Esophagus squamous epithelium (tissue), 5 donors: ENCODE results near the gene PKD2L2. TPM values are rescaled to one million over a fixed set of nuclear protein-coding genes. Genes with fewer than 3 reads are reported as not detected.

Experiments
- DNase-seq: peaks from one replicate; lab custom pipeline; 2025; lab: John Stamatoyannopoulos, UW
- H3K27ac ChIP-seq, 4 donors: fragments of 200-600 bp; sonication (generic); one replicate each; pipeline ENCODE4 v1.5.1; 2016 to 2019; ENCODE audit warnings: mild to moderate bottlenecking in 1 of 4
- H3K27me3 ChIP-seq, 4 donors: fragments of 200-600 bp; sonication (generic); 1 replicate in 3 of 4; 2 replicates in 1 of 4; pipeline versions ENCODE4 v1.5.1 to v1.6.0; 2017 to 2021; ENCODE audit warnings: antibody characterized with exemption in 1 of 4
- H3K36me3 ChIP-seq, 3 donors: fragments of 200-600 bp; sonication (generic); one replicate each; pipeline ENCODE4 v1.5.1; 2016 to 2019
- H3K4me1 ChIP-seq, 3 donors: fragments of 200-600 bp; sonication (generic); one replicate each; pipeline ENCODE4 v1.5.1; 2017 to 2019
- H3K4me3 ChIP-seq, 4 donors: fragments of 200-600 bp; sonication (generic); 1 replicate in 3 of 4; 2 replicates in 1 of 4; pipeline ENCODE4 v1.5.1; 2016 to 2019; ENCODE audit warnings: mild to moderate bottlenecking in 2 of 4, moderate library complexity in 1 of 4
- H3K9me3 ChIP-seq, 3 donors: fragments of 200-600 bp; sonication (generic); one replicate each; pipeline ENCODE4 v1.5.1; 2016 to 2019
- POLR2A ChIP-seq, 4 donors: fragments of 450-650 bp; IDR thresholded peaks; one replicate each; pipeline ENCODE4 v1.6.1; 2017; ENCODE audit warnings: antibody characterized with exemption in 4 of 4, mild to moderate bottlenecking in 4 of 4, moderate library complexity in 3 of 4
- WGBS, 2 donors: methylation state at CpG; one replicate each; pipeline ENCODE4 v1.1.5; 2018; 5-methylcytosine and 5-hydroxymethylcytosine counted together
- intact Hi-C: fragments of 100-400 bp; cut with DNase I; formaldehyde crosslinking; loops from one replicate; pipeline ENCODE4 v1.15.0; 2022
- total RNA-seq, 4 donors: library from RNA; depleted of rRNA; stranded (reverse); fragments of >200 nt; gene quantifications; one replicate each; pipeline ENCODE4 v1.1.0, GENCODE V29; 2016
- TF ChIP-seq, protein P1 (sequence below), 6 experiments: fragments of 450-650 bp in 4 of 6; fragments of 200-600 bp in 2 of 6; sonication (generic) in 2 of 6; IDR thresholded peaks; one replicate each; pipeline ENCODE4 v1.5.1; 2016 to 2019; ENCODE audit warnings: antibody characterized with exemption in 6 of 6, mild to moderate bottlenecking in 4 of 6, moderate library complexity in 4 of 6
- donor health status: DM: yes; HTN: yes; CAD: no.

Gene PKD2L2
- total RNA-seq, 4 donors from 2014 or later = not detected

DNA sequence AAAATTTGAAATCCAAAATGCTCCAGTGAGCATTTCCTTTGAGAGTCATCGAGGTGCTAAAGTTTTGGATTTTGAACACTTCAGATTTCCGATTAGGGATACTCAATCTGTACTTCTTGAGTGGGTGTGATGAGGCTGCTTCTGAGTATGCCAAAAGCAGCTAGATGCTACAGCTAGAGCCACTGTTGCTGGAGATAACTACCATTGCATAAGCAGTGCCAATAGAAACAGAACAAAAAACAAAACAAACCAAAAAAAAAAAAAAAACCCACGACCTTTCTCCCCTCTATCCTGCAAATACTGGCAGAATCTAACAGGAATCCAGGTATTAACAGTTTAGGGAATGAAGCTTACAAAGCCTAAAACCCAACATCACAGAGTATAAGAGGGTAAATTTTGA, 43.5 kb downstream of the PKD2L2 start:
- H3K27ac ChIP-seq = no peak overlapping the region
- no peaks in the 10 kb centered on the region for H3K9me3 ChIP-seq
- peaks cover 0 to 28% (median 0%) of the 10 kb centered on the region in 3 donors for H3K36me3 ChIP-seq
- WGBS, 2 donors = 53 to 62% methylated on average over 3 of the region's 3 CpGs
- no peak overlapping the region for H3K4me3 ChIP-seq
- no peaks in the 10 kb centered on the region for H3K27me3 ChIP-seq
- TF ChIP-seq, protein P1, sequence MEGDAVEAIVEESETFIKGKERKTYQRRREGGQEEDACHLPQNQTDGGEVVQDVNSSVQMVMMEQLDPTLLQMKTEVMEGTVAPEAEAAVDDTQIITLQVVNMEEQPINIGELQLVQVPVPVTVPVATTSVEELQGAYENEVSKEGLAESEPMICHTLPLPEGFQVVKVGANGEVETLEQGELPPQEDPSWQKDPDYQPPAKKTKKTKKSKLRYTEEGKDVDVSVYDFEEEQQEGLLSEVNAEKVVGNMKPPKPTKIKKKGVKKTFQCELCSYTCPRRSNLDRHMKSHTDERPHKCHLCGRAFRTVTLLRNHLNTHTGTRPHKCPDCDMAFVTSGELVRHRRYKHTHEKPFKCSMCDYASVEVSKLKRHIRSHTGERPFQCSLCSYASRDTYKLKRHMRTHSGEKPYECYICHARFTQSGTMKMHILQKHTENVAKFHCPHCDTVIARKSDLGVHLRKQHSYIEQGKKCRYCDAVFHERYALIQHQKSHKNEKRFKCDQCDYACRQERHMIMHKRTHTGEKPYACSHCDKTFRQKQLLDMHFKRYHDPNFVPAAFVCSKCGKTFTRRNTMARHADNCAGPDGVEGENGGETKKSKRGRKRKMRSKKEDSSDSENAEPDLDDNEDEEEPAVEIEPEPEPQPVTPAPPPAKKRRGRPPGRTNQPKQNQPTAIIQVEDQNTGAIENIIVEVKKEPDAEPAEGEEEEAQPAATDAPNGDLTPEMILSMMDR (IDR thresholded peaks at IDR 0.05) = no peak
- TF ChIP-seq POLR2A (IDR thresholded peaks at IDR 0.05) = no peak
- peaks cover 0 to 5% (median 0%) of the 10 kb centered on the region in 3 donors for H3K4me1 ChIP-seq
- no peak for DNase-seq
- intact Hi-C loops = no loop called here

GRCh38 chr5:137933491-137933911, 44.2 kb downstream of the PKD2L2 start:
- Histone ChIP-seq H3K36me3 (peaks cover 0 to 29% (median 3%) of the 10 kb centered on the region in 3 donors), H3K9me3 (no peaks in the 10 kb centered on the region), H3K27me3 (no peaks in the 10 kb centered on the region), H3K27ac (peak overlapping the region in 1 of 4 donors; percentile 3), H3K4me3 (no peak overlapping the region), H3K4me1 (peaks cover 0 to 5% (median 0%) of the 10 kb centered on the region in 3 donors)
- intact Hi-C loops = no loop called here
- 34 to 43% methylated on average over 2 to 3 of the region's 3 CpGs for WGBS, 2 donors
- TF ChIP-seq, protein P1 (IDR thresholded peaks at IDR 0.05) = no peak
- no peak for TF ChIP-seq POLR2A (IDR thresholded peaks at IDR 0.05)
- DNase-seq = no peak

GRCh38 chr5:137935190-137935589, 45.9 kb downstream of the PKD2L2 start:
- WGBS, 2 donors = 73 to 95% methylated on average over 1 of the region's 1 CpG
- no peaks in the 10 kb centered on the region for H3K27me3 ChIP-seq
- no peak overlapping the region for H3K4me3 ChIP-seq
- intact Hi-C loops = no loop called here
- DNase-seq = no peak
- peaks cover 0 to 5% (median 0%) of the 10 kb centered on the region in 3 donors for H3K4me1 ChIP-seq
- TF ChIP-seq, protein P1 (IDR thresholded peaks at IDR 0.05) = no peak
- no peak for TF ChIP-seq POLR2A (IDR thresholded peaks at IDR 0.05)
- H3K36me3 ChIP-seq = peaks cover 0 to 43% (median 15%) of the 10 kb centered on the region in 3 donors
- H3K9me3 ChIP-seq = no peaks in the 10 kb centered on the region
- H3K27ac ChIP-seq = no peak overlapping the region

DNA sequence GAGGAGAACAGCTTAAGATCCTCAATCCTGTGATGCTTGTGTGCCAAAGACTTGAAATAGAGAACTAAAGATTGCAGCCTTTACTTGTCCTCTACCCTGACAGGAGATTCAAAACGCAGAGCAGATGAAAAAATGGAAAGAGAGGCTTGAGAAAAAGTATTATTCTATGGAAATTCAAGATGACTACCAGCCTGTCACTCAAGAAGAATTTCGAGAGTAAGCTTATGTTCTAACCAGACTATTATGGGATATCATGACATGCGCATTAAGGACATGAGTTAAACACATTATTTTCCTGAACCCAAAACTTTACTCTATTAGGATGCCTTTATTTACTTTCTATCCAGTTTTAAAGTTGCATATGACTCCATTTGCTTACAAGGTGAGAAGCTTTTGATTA, 46.4 kb downstream of the PKD2L2 start:
- H3K4me1 ChIP-seq = peaks cover 0 to 5% (median 0%) of the 10 kb centered on the region in 3 donors
- no peak overlapping the region for H3K27ac ChIP-seq
- DNase-seq = no peak
- 76 to 77% methylated on average over 3 of the region's 3 CpGs for WGBS, 2 donors
- peaks cover 0 to 48% (median 19%) of the 10 kb centered on the region in 3 donors for H3K36me3 ChIP-seq
- H3K27me3 ChIP-seq = no peaks in the 10 kb centered on the region
- no peak overlapping the region for H3K4me3 ChIP-seq
- TF ChIP-seq, protein P1 (IDR thresholded peaks at IDR 0.05) = no peak
- TF ChIP-seq POLR2A (IDR thresholded peaks at IDR 0.05) = no peak
- intact Hi-C loops = no loop called here
- no peaks in the 10 kb centered on the region for H3K9me3 ChIP-seq

DNA sequence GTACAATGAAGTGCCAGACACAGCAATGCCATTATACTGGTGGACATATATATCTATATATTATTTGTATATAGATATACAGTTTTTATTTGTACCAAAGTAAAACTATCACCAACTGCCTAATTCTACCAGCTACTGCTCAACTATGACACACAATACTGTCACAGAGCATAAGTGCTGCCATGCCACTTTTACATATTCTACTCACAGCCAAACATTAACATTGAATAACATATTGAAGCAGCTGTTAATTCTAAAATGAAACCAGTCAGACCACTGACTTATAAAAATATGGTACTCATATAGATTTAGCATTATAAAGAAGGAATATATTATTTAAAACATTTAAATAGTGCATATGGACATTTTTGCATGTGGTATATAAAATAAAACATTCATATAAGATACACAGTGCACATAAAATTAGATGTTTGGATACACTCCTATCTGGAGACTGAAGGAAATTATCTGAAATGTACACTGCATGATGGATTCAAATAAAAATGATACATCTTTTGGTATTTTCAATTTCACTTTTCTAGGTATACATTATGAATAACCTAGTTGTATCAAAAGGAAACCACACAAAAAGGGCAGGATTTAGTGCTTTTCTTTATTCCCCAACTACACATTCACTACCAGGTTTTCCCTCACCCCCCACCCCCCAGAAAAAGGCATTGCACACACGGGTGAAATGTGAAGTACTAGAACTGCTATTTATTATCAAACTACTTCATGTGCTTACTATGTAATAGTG, 48.9 kb downstream of the PKD2L2 start:
- H3K4me1 ChIP-seq = peaks cover 0 to 3% (median 0%) of the 10 kb centered on the region in 3 donors
- no peaks in the 10 kb centered on the region for H3K27me3 ChIP-seq
- no peak for DNase-seq
- peaks cover 0 to 73% (median 33%) of the 10 kb centered on the region in 3 donors for H3K36me3 ChIP-seq
- no peak overlapping the region for H3K27ac ChIP-seq
- no peak overlapping the region for H3K4me3 ChIP-seq
- no peaks in the 10 kb centered on the region for H3K9me3 ChIP-seq
- WGBS, 2 donors = 76 to 91% methylated on average over 1 of the region's 1 CpG
- TF ChIP-seq POLR2A (IDR thresholded peaks at IDR 0.05) = no peak
- TF ChIP-seq, protein P1 (IDR thresholded peaks at IDR 0.05) = no peak
- intact Hi-C loops = no loop called here
